H1 (cell line): Measurements from ENCODE around the gene GPC6.

ENCODE experiments used
- EGR1 ChIP-seq: IDR thresholded peaks from 2 replicates; pipeline ENCODE4 v1.6.1; 2011; ENCODE audit warnings: low read depth, low read length, borderline replicate concordance
- EP300 ChIP-seq, 2 experiments: IDR thresholded peaks; 1 replicate in 1 of 2; 2 replicates in 1 of 2; pipeline ENCODE4 v1.6.1; 2011 to 2012; ENCODE audit warnings: low read depth in 2 of 2, low read length in 2 of 2, mild to moderate bottlenecking in 2 of 2, borderline replicate concordance in 1 of 2, inconsistent platforms in 1 of 2, moderate library complexity in 1 of 2
- EZH2 ChIP-seq: fragments of 200-600 bp; sonication (generic); IDR thresholded peaks from 2 replicates; pipeline ENCODE4 v1.7.1; 2012; ENCODE audit warnings: low read depth, mild to moderate bottlenecking, moderate library complexity, low read length, inconsistent platforms; ENCODE audit not compliant: severe bottlenecking
- GABPA ChIP-seq: IDR thresholded peaks from 2 replicates; pipeline ENCODE4 v1.6.1; 2011; ENCODE audit warnings: mild to moderate bottlenecking, low read length, moderate library complexity, borderline replicate concordance; ENCODE audit not compliant: insufficient read depth
- KDM1A ChIP-seq: fragments of 200-600, 300-600 bp; sonication (generic); IDR thresholded peaks from 2 replicates; pipeline ENCODE4 v1.7.1; 2016; ENCODE audit warnings: mild to moderate bottlenecking, low read length, borderline replicate concordance
- MAFK ChIP-seq: IDR thresholded peaks from 2 replicates; pipeline ENCODE4 v1.6.1; 2012; ENCODE audit warnings: low read depth, mild to moderate bottlenecking, improper control_type of control experiment, low read length
- TAF1 ChIP-seq: IDR thresholded peaks from 2 replicates; pipeline ENCODE4 v1.6.1; 2011; ENCODE audit warnings: mild to moderate bottlenecking, low read depth, low read length
- TEAD4 ChIP-seq: IDR thresholded peaks from 2 replicates; pipeline ENCODE4 v1.6.1; 2012; ENCODE audit warnings: low read depth, low read length, inconsistent platforms, mixed read lengths
- ZNF274 ChIP-seq: IDR thresholded peaks from 2 replicates; pipeline ENCODE4 v1.7.0; 2012; ENCODE audit warnings: low read length, borderline replicate concordance; ENCODE audit errors: extremely low read depth
- TF ChIP-seq, protein P1 (sequence below): IDR thresholded peaks from 2 replicates; pipeline ENCODE4 v1.6.1; 2011; ENCODE audit warnings: low read length, improper control_type of control experiment

DNA sequence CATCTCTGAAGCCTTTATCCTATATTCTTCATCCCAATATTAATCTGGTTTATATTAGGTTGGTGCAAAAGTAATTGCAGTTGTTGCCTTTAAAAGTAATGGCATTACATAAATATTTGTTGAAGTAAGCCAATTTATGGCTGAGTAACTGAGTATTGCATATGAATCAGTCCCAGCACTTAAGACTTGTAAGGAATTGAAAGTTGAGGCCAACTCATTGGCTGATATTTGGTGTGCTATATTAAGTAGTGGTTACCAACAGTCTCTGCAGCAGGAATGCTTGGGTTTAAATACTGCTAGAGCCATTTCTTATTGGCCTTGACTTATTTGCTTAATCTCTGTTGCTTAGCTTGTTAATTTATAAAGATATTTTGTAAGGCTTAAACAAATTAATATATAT lies 460.7 kb downstream of the GPC6 start:
- no peak for TF ChIP-seq GABPA
- TF ChIP-seq MAFK: no peak
- no peak for TF ChIP-seq TEAD4
- TF ChIP-seq, protein P1, sequence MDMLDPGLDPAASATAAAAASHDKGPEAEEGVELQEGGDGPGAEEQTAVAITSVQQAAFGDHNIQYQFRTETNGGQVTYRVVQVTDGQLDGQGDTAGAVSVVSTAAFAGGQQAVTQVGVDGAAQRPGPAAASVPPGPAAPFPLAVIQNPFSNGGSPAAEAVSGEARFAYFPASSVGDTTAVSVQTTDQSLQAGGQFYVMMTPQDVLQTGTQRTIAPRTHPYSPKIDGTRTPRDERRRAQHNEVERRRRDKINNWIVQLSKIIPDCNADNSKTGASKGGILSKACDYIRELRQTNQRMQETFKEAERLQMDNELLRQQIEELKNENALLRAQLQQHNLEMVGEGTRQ: no peak
- TF ChIP-seq TAF1: no peak
- no peak for TF ChIP-seq EGR1
- TF ChIP-seq KDM1A: no peak
- TF ChIP-seq EZH2: no peak
- TF ChIP-seq EP300 (IDR thresholded peaks at IDR 0.05; ENCODE audit: borderline replicate concordance in 1 of 2, low read depth in 2 of 2, low read length in 2 of 2): no peak
- no peak for TF ChIP-seq ZNF274
